SJCRH30 (cell line): ENCODE measurements around the gene AWAT1. TPM values are rescaled to one million over a fixed set of nuclear protein-coding genes. Genes with fewer than 3 reads are reported as not detected.

ENCODE experiments used
- DNase-seq, 2 experiments: peaks; one replicate each; pipeline ENCODE4 v3.0.0-alpha.2; 2015 to 2020
- H3K27ac ChIP-seq: fragments of 250-450 bp; sonication (Bioruptor Pico); 2 replicates; pipeline ENCODE4 v1.5.1; 2020; ENCODE audit warnings: mild to moderate bottlenecking, moderate library complexity
- H3K27me3 ChIP-seq: fragments of 250-450 bp; sonication (Bioruptor Pico); 2 replicates; pipeline ENCODE4 v1.5.1; 2020; ENCODE audit warnings: mild to moderate bottlenecking, moderate library complexity
- H3K36me3 ChIP-seq: fragments of 250-450 bp; sonication (Bioruptor Pico); 2 replicates; pipeline ENCODE4 v1.5.1; 2020; ENCODE audit warnings: mild to moderate bottlenecking, moderate library complexity
- H3K4me1 ChIP-seq: fragments of 250-450 bp; sonication (Bioruptor Pico); 2 replicates; pipeline ENCODE4 v1.5.1; 2020; ENCODE audit warnings: mild to moderate bottlenecking, moderate library complexity
- H3K4me3 ChIP-seq: fragments of 250-450 bp; sonication (Bioruptor Pico); 2 replicates; pipeline ENCODE4 v1.5.1; 2020; ENCODE audit warnings: mild to moderate bottlenecking, moderate library complexity
- H3K9me3 ChIP-seq: fragments of 250-450 bp; sonication (Bioruptor Pico); replicated peaks from 2 replicates; pipeline ENCODE4 v1.5.1; 2020; ENCODE audit warnings: mild to moderate bottlenecking, moderate library complexity
- total RNA-seq: library from RNA; depleted of rRNA; stranded (reverse); fragments of >200 nt; shearing (Covaris generic); gene quantifications from 2 replicates; pipeline ENCODE4 v1.2.3, GENCODE V29; 2014; rRNA removed

Gene AWAT1
- total RNA-seq, 1 experiment from 2014 or later = not detected

DNA sequence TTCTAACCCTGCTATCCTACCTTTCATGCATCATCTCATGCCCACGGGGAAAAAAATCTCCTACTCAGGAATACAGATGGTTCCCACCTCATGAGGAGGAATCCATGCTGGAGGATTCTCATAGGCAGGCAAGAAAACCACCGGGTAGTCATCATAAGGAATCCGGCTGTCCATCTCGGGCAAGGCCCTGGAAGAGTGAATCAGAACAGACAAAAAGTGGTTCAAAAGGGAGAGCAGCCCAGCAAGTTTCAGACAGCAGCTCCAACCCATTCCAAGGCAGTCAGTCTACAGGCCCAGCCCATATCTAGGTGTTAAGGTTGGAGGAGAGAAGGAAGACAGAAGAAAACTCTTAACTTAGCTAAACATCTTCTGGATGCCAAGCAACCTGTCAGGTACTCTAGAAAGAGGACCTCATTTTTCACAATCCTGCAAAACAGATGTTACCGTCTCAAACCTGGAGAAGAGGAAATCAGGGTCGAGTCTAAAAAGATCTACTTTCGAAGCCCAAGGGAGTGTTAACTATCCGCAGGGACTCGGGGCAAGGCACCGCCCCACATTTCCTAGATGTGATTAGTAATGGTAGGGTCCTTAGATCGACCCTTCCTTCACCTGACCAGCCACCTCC lies 54.8 kb downstream of the AWAT1 start:
- H3K9me3 ChIP-seq = no peaks in the 10 kb centered on the region
- H3K4me1 ChIP-seq = no peaks in the 10 kb centered on the region
- H3K36me3 ChIP-seq = peaks cover 16% of the 10 kb centered on the region
- H3K27ac ChIP-seq = peak overlapping the region; percentile 81
- no peak for DNase-seq
- H3K4me3 ChIP-seq = peak overlapping the region; percentile 75
- H3K27me3 ChIP-seq = no peaks in the 10 kb centered on the region

Other genes starting within 250 kb of the AWAT1 start
- gene AWAT2, start 184.7 kb upstream of the AWAT1 start, total RNA-seq = not detected in 2 replicates
- not detected in 2 replicates for gene OTUD6A, start 172.2 kb upstream of the AWAT1 start, total RNA-seq
- 62.1 and 66.4 TPM in 2 replicates for gene IGBP1, start 101.2 kb upstream of the AWAT1 start, total RNA-seq
- not detected in 2 replicates for gene DGAT2L6, start 57.2 kb upstream of the AWAT1 start, total RNA-seq
- gene P2RY4, start 25.5 kb downstream of the AWAT1 start, total RNA-seq = 0.22 TPM in 1 of 2 replicates, not detected in the other
- not detected in 2 replicates for gene ARR3, start 33.7 kb downstream of the AWAT1 start, total RNA-seq
- gene RAB41, start 47.5 kb downstream of the AWAT1 start, total RNA-seq = not detected in 2 replicates
- 86.5 and 91.6 TPM in 2 replicates for gene PDZD11, start 55.3 kb downstream of the AWAT1 start, total RNA-seq
- 60.9 and 63.1 TPM in 2 replicates for gene KIF4A, start 55.4 kb downstream of the AWAT1 start, total RNA-seq
- 0.08 TPM in 1 of 2 replicates, not detected in the other for gene GDPD2, start 188.7 kb downstream of the AWAT1 start, total RNA-seq
- 50.1 and 67.5 TPM in 2 replicates for gene DLG3, start 210.2 kb downstream of the AWAT1 start, total RNA-seq